ENCODE data around the gene ZNF621. TPM values are rescaled to one million over a fixed set of nuclear protein-coding genes. Genes with fewer than 3 reads are reported as not detected.

The ZNF621 gene
- polyA plus RNA-seq, 12 donors: 11.4 to 20.3 (median 14.2) TPM; not detected in 1

Other genes with a start within 250 kb of the ZNF621 start
- gene EIF1B, start 215.3 kb upstream of the ZNF621 start, polyA plus RNA-seq (ENCODE audit: insufficient read length in 12 of 12): 10 to 100 TPM in 11 of 12 donors, not detected in 1; 53.5 to 82.2 (median 67.5) TPM
- 1 to 10 TPM in 2 of 12 donors, under 1 TPM in 9, not detected in 1; 0.29 to 3.7 (median 0.52) TPM for gene ENTPD3, start 137.8 kb upstream of the ZNF621 start, polyA plus RNA-seq (ENCODE audit: insufficient read length in 12 of 12)
- 1,000 to 10,000 TPM in 11 of 12 donors, not detected in 1; 1,669 to 3,102 (median 2,705) TPM for gene RPL14, start 67.6 kb upstream of the ZNF621 start, polyA plus RNA-seq (ENCODE audit: insufficient read length in 12 of 12)
- 1 to 10 TPM in 11 of 12 donors, not detected in 1; 3.0 to 6.2 (median 4.6) TPM for gene ZNF619, start 47.8 kb upstream of the ZNF621 start, polyA plus RNA-seq (ENCODE audit: insufficient read length in 12 of 12)
- 1 to 10 TPM in 11 of 12 donors, not detected in 1; 2.7 to 4.3 (median 3.4) TPM for gene ZNF620, start 18.9 kb upstream of the ZNF621 start, polyA plus RNA-seq (ENCODE audit: insufficient read length in 12 of 12)